ENCODE results near the gene TBC1D24.

DNA sequence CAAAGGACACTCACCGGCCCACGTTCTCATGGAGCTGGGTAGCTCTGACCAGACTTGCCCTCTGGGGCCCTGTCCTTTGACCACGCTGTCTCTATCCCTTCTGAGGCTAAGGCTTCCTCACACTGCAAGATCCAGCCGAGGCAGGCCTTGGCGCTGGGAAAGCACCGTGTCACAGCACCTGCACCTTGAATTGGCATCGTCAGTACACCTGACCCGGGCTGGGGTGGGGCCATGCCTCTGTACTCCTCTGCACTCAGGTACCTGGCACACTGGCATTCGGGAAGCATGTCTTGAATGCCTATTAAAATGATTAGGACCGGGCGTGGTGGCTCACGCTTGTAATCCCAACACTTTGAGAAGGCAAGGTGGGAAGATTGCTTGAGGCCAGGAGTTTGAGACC lies 6.0 kb downstream of the TBC1D24 start:
- TF ChIP-seq PATZ1 (CRISPR knock-in tag; IDR thresholded peaks at IDR 0.05; ENCODE audit: borderline replicate concordance), result no peak
- TF ChIP-seq TOX (CRISPR knock-in tag; IDR thresholded peaks at IDR 0.05; ENCODE audit: borderline replicate concordance), result no peak
- TF ChIP-seq, protein P1, sequence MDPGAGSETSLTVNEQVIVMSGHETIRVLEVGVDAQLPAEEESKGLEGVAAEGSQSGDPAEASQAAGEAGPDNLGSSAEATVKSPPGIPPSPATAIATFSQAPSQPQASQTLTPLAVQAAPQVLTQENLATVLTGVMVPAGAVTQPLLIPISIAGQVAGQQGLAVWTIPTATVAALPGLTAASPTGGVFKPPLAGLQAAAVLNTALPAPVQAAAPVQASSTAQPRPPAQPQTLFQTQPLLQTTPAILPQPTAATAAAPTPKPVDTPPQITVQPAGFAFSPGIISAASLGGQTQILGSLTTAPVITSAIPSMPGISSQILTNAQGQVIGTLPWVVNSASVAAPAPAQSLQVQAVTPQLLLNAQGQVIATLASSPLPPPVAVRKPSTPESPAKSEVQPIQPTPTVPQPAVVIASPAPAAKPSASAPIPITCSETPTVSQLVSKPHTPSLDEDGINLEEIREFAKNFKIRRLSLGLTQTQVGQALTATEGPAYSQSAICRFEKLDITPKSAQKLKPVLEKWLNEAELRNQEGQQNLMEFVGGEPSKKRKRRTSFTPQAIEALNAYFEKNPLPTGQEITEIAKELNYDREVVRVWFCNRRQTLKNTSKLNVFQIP (CRISPR knock-in tag; IDR thresholded peaks at IDR 0.05; ENCODE audit: borderline replicate concordance, low read depth), result no peak
- no peak for TF ChIP-seq ISL1 (CRISPR knock-in tag; IDR thresholded peaks at IDR 0.05)
- TF ChIP-seq ZC3H10 (CRISPR knock-in tag; IDR thresholded peaks at IDR 0.05), result no peak
- TF ChIP-seq ARNTL (CRISPR knock-in tag; IDR thresholded peaks at IDR 0.05; ENCODE audit: borderline replicate concordance, low read depth), result no peak
- TF ChIP-seq BACH2 (CRISPR knock-in tag; IDR thresholded peaks at IDR 0.05; ENCODE audit: borderline replicate concordance), result no peak
- TF ChIP-seq PPARA (CRISPR knock-in tag; IDR thresholded peaks at IDR 0.05; ENCODE audit: borderline replicate concordance), result no peak
- TF ChIP-seq ZFP3 (CRISPR knock-in tag; IDR thresholded peaks at IDR 0.05), result no peak
- TF ChIP-seq, protein P2, sequence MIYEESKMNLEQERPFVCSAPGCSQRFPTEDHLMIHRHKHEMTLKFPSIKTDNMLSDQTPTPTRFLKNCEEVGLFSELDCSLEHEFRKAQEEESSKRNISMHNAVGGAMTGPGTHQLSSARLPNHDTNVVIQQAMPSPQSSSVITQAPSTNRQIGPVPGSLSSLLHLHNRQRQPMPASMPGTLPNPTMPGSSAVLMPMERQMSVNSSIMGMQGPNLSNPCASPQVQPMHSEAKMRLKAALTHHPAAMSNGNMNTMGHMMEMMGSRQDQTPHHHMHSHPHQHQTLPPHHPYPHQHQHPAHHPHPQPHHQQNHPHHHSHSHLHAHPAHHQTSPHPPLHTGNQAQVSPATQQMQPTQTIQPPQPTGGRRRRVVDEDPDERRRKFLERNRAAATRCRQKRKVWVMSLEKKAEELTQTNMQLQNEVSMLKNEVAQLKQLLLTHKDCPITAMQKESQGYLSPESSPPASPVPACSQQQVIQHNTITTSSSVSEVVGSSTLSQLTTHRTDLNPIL (CRISPR knock-in tag; IDR thresholded peaks at IDR 0.05; ENCODE audit: low read depth), result no peak
- no peak for TF ChIP-seq TCF4 (CRISPR knock-in tag; IDR thresholded peaks at IDR 0.05; ENCODE audit: borderline replicate concordance)
- TF ChIP-seq ZNF565 (CRISPR knock-in tag; conservative IDR thresholded peaks at IDR 0.05; ENCODE audit: low read depth), result no peak

Data from SK-N-SH treated with all-trans-retinoic acid at 6 μM for 48 hours (cell line).